Activated T-cell treated with anti-CD3 and anti-CD28 coated beads, Interleukin-2, amount 50 U/mL, for 48 hours (primary cell): ENCODE measurements around the gene CDC42EP3.

ENCODE experiments used
- DNase-seq, 2 experiments: peaks; one replicate each; pipeline ENCODE4 v3.0.0-alpha.2; 2020

CDC42EP3 gene, protein sequence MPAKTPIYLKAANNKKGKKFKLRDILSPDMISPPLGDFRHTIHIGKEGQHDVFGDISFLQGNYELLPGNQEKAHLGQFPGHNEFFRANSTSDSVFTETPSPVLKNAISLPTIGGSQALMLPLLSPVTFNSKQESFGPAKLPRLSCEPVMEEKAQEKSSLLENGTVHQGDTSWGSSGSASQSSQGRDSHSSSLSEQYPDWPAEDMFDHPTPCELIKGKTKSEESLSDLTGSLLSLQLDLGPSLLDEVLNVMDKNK

DNA sequence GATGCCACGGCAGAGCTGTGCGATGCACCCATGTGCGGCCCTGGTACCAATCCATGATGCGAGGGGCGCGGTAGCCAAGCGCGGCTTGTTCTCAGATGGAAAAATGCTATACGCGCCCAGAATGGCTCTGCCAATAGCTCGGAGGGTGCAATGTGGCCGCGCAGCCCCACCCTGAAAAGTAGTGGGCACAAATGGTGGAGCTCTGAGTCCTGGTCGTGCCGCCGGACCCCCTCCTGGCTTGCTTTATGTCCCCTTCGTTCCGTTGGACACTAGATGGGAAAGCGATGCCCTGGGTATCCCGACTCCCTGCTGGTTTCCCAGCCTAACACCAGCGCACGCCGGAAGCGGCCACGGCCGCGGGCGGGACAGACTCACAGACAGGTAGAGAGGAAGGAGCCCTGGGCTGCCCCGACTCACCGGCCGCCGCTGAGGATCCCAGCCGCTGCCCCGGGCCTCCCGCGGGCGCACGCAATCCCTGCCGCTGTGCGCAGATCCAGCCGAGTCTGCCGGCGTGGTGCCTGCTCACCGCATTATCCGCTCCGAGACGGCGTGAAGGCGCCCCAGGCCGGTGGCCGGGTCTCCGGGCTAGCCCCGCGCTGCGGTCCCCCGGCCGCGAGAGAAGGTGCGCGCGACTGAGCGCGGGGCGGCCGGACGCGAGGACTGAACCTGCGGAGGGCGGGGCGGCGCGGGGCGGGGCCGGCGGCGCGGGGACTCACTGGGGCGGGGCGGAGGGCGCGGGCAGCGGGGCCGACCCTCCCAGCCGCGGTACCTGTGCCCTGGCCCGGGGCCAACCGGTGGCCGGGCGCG, at the start of gene CDC42EP3:
TSS of gene CDC42EP3 (minus strand) at position 634 of the 807 bp plus-strand sequence. CDS start 25,055 bp downstream, outside the sequence.
- peak; percentile 81 to 82 for DNase-seq

DNA sequence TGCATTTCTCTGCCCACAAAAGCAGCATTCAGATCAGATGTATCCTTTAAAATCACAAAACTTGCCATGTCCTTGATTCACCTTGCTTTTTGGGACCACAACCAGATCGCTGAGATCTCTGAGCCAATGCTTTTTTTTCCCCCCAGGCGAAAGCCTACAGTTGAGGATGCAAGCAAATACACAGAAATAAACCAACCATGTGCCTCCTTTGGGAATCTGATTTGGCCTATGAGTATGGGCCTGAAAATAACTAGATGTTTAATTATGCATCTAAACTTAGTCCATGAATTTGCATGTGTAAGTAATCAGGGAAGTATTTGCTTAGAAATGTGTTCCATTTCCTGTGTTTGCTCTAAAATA, 49.7 kb upstream of the CDC42EP3 start:
- no peak for DNase-seq

DNA sequence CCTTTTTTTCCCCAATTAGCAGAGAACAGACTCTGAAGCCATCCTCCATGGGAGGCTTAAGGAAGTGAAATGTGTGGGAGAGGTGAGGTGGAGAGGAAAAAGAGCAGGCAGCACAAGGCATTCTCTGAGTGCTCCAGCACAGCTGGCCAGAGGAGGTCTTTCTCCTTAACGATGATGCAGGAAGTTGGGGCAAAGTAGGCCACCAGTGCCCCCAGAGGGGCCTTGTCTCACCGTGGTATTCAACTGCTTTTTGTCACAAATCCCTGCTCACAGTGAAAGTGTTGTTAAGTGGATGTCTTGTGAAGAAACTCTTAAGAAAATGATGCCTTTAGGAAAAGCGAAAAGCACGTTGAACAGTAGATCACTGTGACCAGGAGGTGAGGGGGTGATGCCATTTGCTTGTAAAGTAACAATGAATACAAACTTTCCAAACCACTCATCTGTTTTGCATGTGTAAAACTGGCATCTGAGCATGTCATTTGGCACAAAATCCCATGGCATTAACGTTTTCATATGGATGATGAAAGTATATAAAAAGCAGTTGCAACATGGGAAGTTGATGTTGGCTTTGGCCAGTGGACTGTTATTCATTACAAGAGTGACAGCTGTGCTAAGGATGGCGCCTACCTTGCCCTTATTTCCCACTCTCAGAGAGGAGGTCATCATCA, 49.2 kb upstream of the CDC42EP3 start:
- DNase-seq, result no peak

DNA sequence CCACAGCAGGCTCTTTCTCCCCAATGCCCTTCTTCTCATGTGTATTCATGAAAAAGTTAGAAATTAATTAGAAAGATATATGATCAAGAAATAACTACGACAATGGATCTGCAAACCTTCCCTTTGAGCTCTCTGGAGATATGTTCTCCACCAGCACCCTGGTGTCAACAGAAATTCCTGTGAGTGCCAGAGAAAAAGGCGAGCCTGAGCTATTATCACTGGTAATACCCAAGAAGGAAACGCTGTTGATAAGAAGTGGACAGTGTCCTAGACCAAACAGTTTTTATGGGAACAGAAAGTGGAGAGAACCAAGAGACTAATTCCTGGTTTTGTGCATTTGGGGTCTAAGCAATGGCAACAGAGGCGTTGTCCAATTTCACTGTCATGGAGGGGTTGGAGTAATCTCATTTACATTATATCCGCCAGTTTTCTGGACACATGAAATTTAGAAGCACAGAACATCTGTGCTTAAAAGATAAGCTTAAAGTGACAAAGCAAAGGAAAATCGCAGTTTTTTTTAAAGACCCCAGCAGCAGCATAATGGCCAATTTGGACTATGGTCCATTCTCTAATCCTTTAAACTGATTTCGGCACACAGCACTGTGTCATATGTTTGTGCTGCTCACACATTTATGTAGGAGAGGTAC, 47.2 kb upstream of the CDC42EP3 start:
- no peak for DNase-seq

DNA sequence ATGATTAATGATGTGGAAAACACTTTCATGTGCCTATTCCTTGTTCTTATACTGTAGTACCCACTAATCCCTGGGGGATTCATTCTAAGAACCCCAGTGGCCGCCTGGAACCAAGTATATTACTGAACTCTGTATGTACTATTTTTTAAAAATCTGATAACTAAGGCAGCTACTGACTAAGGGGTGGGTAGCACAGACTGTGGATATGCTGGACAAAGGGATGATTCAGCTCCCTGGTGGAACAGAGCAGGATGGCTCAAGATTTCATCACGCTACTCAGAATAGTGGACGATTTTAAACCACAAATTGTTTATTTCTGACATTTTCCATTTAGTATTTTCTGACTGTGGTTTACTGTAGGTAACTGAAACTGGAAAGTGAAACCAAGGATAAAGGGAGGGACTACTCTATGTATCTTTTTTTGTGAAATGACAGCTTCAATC, 41.8 kb upstream of the CDC42EP3 start:
- DNase-seq, result peak in 1 of 2 experiments; percentile 19

DNA sequence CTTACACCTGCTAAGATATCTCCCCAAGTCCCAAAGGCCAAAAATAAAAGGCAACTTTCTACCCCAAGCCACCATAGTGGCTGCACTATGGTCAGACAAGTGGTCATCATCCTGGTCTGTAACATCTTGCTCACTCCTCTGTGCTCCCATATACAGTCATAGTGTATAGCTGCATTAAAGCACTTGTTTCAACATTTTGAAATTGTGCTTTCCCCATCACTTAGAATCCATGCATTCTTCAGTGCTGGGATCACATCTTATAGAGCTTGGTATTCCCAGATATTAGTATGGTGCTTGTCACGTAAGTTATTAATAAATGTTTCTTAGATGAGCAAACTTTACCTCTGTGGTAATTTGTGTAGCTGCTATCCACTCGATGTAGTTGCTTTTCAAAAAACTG, 40.4 kb upstream of the CDC42EP3 start:
- no peak for DNase-seq

DNA sequence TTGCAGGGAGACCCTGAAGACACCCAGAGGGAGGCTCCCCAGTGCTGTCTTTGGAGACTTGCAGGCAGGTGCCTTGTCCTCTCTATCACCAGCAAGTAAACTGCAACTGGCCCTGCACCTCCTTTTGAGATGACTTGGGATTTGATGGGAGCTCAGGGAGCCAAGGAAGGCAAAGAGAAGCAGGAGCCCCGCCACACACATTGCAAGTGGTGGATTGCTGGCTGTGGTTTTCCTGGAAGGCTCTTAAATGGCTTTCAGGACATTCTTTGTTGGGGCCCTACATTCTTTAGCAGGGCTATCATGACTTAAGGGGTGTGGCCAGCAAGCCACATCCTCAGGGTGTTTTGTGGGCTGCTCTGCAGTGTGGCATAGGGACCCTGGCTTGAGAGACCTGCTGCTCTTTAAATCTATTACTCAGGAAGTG, 39.9 kb upstream of the CDC42EP3 start:
- DNase-seq, result peak; percentile 30 to 38

DNA sequence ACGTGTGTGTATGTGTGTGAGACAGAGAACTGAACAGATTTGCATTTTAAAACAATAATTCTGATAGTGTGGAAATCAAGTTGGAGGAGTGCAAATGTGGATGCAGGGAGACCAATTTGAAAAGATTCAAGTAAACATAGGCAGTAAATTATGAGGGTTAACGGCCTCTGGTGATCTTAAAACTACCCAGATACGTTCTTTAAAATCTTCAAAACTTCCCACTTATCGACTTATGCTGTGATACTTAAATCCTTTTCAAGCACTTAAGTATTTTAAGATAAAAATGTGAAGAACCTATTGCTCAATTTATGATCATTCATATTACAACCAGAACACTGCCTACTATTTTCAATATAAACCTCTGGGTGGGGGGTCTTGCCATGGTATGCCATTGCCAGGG, 37.7 kb upstream of the CDC42EP3 start:
- DNase-seq, result no peak

DNA sequence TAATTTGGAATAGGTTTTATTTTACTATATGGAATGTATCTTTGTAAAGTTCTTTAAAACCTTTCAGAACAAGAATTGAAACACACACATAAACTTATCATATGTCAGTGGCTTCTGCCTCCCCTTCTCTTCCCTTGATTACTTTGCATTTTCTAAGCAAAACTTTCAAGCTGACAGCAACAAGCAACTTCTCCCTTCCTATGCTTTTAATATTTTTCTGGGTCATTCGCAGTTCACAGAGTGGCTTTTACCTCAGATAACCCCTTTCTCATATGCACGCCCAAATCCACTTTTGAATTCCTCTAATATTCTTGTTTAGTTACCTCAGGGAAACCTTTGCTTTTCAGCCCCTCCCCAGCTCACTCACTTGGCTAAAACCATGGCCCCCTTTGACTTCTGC, 36.7 kb upstream of the CDC42EP3 start:
- no peak for DNase-seq

DNA sequence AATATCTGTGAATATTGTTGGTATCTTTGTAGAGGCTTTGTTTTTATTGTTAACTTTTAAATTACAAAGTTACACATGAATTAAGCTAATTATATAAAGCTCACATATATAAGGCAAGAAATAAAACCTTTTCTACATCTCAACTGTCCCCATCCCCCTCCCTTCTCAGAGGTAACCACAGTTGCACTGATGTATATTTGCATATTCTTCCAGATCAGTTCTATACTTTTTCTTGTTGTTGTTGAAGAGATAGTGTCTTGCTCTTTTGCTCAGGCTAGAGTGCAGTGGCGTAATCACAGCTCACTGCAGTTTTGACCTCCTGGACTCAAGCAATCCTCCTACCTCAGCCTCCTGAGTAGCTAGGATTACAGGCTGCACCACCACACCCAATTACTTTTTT, 36.0 kb upstream of the CDC42EP3 start:
- no peak for DNase-seq

DNA sequence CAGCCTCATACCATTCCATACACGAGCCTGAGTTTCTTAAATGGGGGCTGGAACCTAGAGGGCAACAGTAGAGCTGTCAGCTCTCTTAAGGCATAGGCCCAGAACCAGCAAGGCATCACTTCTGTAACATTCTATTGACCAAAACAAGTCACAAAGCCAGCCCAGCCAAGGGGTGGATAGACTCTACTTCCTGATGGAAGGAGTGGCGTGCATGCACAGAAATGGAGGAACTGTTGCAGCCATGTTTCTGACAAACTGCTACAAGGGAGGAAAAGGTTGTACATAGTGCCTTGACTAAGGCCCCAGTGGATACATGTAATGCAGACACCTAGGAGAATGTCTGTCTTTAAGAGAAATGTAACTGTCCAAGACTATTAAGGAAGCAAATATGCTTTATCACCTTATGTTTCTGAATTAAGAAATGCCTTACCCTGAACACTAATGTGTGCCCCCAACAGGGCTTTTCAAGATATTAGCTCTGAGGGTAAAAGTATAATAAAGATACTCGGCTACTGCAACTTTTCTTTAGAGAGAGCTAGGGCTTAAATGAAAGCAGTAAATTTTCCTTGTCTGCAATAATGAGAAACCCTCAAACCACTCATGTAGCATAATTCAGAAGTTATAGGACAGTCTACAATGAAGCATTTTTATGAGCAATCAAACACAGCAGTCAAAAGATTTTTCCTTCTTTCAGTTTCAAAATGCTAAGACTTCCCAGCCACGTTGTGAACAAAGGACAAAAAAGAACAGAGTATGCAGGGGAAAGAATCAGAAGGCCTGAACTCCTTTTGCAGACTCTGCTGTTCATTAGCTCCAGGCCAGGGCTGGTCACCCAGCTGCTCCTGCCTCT, 35.1 kb upstream of the CDC42EP3 start:
- DNase-seq, result no peak

DNA sequence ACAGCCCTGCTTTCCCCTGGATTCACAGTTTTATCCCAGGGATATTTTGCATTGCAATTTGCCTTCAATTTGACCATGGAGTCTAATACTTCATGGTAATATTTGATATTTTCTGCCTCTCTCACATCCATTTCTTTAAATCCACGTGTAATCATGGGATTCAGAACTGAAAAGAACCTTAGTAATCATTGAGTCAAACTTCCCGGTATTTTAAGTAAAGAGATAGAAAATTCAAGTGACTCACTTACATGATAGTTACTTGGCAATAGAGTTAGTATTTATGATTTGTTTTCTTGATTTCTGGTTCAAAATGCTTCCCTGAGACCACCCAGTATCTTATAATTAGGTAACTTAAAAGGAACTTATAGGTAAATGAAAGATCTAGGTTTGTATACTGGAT, 33.7 kb upstream of the CDC42EP3 start:
- no peak for DNase-seq

DNA sequence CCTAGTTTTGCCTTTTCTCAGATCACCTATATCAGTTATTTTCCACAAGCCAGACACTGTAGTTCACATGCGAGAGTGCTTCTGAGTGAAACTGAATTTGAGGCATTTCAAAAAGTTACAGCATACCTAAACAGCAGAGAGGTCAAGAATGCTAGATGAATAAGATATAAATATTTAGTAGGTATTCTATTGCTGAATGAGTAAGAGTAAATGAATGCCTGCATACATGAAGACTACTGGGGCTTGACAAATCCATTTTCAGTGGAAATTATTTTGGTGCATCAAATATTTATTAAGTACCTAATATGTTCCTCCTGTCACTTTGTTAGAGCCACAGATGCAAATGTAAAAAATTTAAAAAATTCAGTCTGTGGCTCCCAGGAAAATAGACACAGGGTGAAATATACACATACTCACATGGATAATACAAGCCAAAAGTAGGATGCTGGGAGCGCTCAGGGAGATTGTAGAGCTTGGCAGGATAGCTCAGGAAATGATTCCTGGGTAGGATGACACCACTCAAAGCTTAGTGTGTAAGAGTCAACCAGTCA, 27.6 kb upstream of the CDC42EP3 start:
- DNase-seq, result no peak

DNA sequence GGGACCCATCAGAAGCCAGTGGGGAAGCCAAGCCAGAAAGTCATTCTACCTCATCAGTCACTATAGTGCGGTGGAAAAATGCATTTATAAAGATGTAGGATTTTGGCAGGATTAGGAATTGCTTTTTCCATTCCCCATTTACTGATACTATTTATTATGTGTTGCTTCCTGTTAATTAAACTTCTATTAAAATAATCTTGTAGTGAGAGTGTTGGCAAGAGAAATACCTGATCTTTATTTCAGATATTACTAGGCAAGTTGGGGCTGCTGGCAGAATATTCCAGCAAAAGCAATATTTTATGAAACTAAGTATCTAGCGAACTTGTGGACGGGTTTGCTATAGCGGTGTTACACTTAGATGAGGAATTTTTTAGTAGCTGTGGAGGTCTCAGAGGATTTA, 23.9 kb upstream of the CDC42EP3 start:
- no peak for DNase-seq

DNA sequence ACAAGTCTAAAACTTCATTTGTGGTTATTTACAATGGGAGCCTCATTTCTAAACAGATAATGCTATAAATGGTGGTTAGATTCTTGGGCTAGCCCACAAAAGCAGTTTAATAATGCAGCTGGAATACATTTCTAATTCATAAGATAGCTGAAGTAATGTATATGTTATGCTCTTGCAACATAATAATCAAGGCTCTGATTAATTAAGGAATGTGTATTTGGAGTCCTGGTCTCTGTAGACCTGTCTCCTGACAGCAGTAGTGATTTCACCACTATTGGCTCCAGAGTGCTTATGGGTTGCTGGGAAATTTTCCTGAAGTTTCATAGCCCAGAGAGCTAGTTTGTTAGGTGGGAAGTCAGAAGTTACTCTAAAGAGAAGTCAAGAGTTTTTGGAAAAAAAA, 21.3 kb upstream of the CDC42EP3 start:
- DNase-seq, result no peak

DNA sequence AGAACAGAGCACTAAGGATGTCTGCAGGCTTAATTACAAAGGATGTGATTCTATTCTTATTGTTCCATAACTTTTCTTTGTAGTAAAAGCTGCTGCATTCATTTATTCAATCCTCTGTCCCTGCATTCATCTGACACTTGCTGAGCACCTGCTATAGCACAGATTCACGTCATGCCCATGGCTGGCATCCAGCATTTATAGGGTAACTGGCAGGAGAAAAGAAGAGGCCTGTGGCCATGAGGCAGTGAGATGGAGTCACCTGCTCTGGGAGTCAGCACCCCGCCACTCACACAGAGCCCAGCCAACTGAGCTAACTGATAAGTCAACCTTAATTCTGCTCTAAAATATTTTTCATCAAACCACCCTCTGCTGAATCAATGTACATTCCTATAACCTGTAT, 18.3 kb upstream of the CDC42EP3 start:
- no peak for DNase-seq

DNA sequence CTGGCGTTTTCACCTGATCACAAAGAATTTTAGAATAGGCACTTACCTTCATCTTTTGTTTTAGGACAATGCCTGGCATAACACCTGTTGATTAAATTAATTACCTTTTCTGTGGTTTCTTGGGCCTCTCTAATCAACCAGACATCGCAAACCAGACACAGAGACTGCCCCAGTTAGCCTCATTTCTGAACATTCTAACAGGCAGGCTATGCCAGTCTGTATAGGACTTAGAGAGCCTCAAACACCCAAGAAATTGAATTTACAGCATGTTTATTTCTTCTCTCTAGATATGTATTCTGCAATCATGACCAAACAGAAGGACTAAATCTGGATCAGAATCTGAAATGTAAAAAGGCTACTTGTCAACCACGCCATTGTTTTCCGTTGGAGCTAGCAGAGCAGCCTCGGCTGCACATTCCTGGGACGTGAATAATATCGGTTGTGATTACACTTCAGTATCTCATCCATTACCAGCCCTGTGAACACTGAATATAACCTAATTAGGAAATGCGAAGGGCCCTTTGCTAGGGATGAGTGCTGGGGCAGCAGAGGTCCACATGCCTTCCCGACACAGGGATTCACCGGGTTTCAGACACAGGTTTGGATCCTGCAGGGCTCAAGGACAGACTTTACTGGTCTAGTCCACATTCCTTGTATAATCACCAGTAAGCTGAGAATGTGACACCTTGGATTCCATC, 17.5 kb upstream of the CDC42EP3 start:
- DNase-seq, result no peak

DNA sequence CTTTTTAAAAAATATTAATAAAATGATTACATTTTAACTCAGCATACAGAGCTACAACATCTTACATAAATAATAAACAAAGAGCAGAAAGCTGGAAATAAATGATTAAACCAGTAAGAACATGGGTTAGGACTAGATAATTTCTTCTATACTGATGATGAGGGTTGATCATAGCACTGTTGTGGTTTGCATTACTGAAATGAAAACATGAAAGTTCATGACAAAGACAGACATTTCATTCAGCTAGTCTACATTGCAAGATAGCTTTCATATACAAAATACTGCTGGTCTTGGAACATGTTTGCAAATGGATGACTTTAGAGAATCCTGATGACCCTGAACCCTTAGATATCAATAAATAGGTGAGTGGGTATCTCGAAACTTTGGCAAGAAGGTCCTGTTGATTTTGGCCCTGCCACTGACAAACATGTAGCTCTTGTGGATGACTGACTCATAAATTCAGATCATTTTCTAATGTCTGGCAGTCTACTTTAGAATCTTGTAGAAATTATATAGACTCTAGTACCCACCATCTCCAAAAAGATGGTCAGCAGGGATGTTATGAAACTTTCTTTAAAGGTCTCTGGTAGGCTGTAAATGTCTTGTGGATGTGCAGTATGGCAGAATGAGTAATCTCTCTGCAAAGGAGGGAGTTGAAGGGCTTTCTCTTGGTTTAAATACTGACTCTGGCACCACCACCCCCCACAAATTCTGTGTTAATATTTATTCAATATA, 15.5 kb upstream of the CDC42EP3 start:
- DNase-seq, result no peak

DNA sequence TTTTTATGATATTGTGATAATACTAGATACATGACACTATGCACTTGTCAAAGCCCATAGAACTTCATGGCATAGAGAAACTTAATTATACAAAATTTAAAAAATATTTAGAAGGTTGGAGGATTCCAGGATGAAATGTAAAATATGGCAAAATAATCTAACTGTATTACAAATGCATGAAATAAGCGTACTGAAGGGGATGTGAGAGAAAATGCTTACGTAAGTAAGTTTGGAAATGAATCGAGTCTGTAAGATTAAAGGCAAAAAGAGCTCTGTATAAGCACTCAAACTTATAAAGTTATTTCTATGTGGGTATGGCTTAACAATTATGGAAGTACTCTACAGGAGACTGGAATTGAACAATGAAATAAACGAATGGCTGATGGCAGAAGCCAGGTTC, 13.4 kb upstream of the CDC42EP3 start:
- DNase-seq, result no peak

DNA sequence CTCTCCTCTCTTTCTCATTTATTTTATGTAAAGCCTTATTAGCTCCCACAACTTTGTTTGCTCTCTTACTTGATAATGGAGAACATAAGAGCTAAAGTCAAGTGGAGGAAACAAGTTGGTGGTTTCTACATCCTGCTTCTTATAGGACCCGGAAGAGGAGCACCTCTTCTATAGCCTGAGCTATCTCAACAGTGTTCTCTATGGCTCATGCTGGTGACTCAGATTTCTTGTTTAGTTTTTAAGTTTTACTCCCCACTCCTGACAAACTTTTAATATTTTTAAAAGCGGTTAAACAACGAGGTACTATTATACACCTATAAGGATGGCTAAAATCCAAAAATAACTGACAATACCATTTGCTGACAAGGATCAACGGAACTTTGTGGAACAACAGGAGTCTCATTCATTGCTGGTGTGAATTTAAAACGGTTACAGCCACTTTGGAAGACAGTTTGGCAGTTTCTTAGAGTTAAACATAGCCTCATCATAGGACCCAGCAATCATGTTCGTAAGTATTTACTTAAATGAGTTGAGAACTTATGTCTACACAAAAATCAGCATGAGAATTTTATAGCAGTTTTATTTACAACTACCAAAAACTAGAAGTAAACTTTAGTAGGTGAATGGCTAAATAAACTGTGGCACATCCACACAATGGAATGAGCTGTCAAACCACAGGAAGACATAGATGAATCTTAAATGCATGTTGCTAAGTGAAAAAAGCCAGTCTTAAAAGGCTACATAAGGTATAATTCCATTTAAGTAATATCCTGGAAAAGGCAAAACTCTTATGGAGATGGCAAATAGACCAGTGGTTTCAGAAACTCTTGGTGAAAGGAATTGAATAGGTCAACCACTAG, 12.7 kb upstream of the CDC42EP3 start:
- DNase-seq, result no peak
